Measurements from ENCODE around the gene GAPVD1. TPM values are rescaled to one million over a fixed set of nuclear protein-coding genes. Genes with fewer than 3 reads are reported as not detected.

The GAPVD1 gene
- total and polyA plus RNA-seq, 2 of the 13 experiments (the other 11 are each of a cell fraction or from before 2014, with no cell fraction given): 11.1 to 33.2 TPM

- TF ChIP-seq ESRRA (CRISPR knock-in tag; IDR thresholded peaks at IDR 0.05; ENCODE audit: low read depth) (no peak), TFDP1 (CRISPR knock-in tag; IDR thresholded peaks at IDR 0.05; ENCODE audit: borderline replicate concordance) (peak; percentile 38; the same call in 1 of the 2 replicates), ARNT (IDR thresholded peaks at IDR 0.05) (no peak), CHCHD3 (CRISPR knock-in tag; IDR thresholded peaks at IDR 0.05) (no peak), ZNF687 (CRISPR knock-in tag; IDR thresholded peaks at IDR 0.05) (peak; percentile 80), TGIF2 (CRISPR knock-in tag; IDR thresholded peaks at IDR 0.05) (no peak)
These were observed 127.4 kb downstream of the GAPVD1 start (continued) for GRCh38 chr9:125388978-125389377.

GRCh38 chr9:125391704-125392103 is 130.1 kb downstream of the GAPVD1 start:
- Histone ChIP-seq H3K27ac (ENCODE audit: extremely low read length, insufficient read depth, low read length) (no peak overlapping the region), H3K4me3 (replicated peaks in 1 of 3; ENCODE audit: insufficient read depth in 1 of 3, low read depth in 2 of 3, low read length in 3 of 3) (no peak overlapping the region), H3K4me2 (ENCODE audit: low read depth, low read length) (no peak overlapping the region), H3K4me1 (ENCODE audit: insufficient read depth, low read length) (peaks cover 26% of the 10 kb centered on the region), H4K20me1 (ENCODE audit: insufficient read depth, low read length) (no peaks in the 10 kb centered on the region), H3K79me2 (ENCODE audit: insufficient read depth, low read length) (no peaks in the 10 kb centered on the region), H2AFZ (ENCODE audit: low read length) (no peak overlapping the region), H3K27me3 (ENCODE audit: control insufficient read depth in 1 of 2, insufficient read depth in 2 of 2, low read length in 2 of 2) (no peaks in the 10 kb centered on the region; a peak in 1 of 5 replicates), H3K36me3 (replicated peaks in 1 of 2; ENCODE audit: control insufficient read depth in 1 of 2, insufficient read depth in 2 of 2, low read length in 2 of 2) (no peaks in the 10 kb centered on the region), H3K9me3 (ENCODE audit: low read length) (no peaks in the 10 kb centered on the region), H3K9ac (ENCODE audit: insufficient read depth, low read depth, low read length) (no peak overlapping the region)
- POLR2A ChIA-PET: interaction anchor here (0.7 kb wide), 2 partner anchors 10 to 14 kb away, joined by 3 to 4 read pairs; no protein-coding TSS in a partner anchor
- 72% methylated on average over 6 of the region's 6 CpGs for WGBS (ENCODE audit: low lambda C conversion rate)
- DNase-seq (ENCODE audit: low spot score): no peak
- no peak for FAIRE-seq
- in situ Hi-C loops (cut with HindIII; ENCODE audit: extremely low pct_ligation_motif_present, low pct_unique_long_range_greater_than_20kb): no loop called here
- no TSS peak for BruUV-seq (replicated peaks)
- intact Hi-C loops (cut with micrococcal nuclease; ENCODE audit: unreplicated experiment): no loop called here
- no peak for ATAC-seq
- CTCF ChIA-PET (ENCODE audit: low intra/inter-chr PET ratio, low total read pairs): no interaction called here
- TF ChIP-seq BHLHE40 (IDR thresholded peaks at IDR 0.05; ENCODE audit: low read length) (no peak), TSC22D2 (CRISPR knock-in tag; IDR thresholded peaks at IDR 0.05; ENCODE audit: borderline replicate concordance) (no peak), ZBTB33 (CRISPR knock-in tag; IDR thresholded peaks at IDR 0.05) (no peak), ZNF513 (CRISPR knock-in tag; conservative IDR thresholded peaks at IDR 0.05) (no peak), PBX3 (CRISPR knock-in tag; IDR thresholded peaks at IDR 0.05; ENCODE audit: borderline replicate concordance) (no peak)
